Erythroblast (primary cell): Measurements from ENCODE around the gene PITX1.

Experiments used
- GATA1 ChIP-seq: IDR thresholded peaks from 2 replicates; pipeline ENCODE4 v1.6.1; 2011; ENCODE audit warnings: low read depth, mild to moderate bottlenecking, control low read depth, low read length, moderate library complexity
- POLR2A ChIP-seq: IDR thresholded peaks from 2 replicates; pipeline ENCODE4 v1.6.1; 2011; ENCODE audit warnings: mild to moderate bottlenecking, low read length

DNA sequence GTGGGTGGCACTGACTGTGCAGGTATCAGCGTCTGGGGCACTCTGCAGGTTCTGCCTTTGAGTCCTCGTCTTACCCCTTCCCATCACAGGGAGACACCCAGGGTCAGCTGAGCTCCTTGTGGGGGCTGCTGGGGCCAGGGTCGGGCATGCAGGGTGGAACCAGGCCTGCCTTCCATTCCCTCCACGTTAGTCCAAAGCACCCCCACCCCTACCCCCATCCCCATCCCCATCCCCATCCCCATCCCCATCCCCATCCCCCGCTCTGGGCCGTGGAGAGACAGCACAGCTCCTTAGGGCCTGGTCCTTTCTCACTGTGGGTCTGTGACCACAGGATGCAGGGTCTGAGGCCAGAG, 1.6 kb upstream of the PITX1 start:
- TF ChIP-seq POLR2A (no peak), GATA1 (no peak)
